Ishikawa (cell line): ENCODE data around the gene ZNF426.

Experiments used
- CEBPB ChIP-seq: IDR thresholded peaks from 2 replicates; pipeline ENCODE4 v1.6.1; 2012
- CREB1 ChIP-seq: IDR thresholded peaks from 2 replicates; pipeline ENCODE4 v1.6.1; 2012; ENCODE audit warnings: low read depth
- EGR1 ChIP-seq: IDR thresholded peaks from 2 replicates; pipeline ENCODE4 v1.6.1; 2012
- EP300 ChIP-seq: IDR thresholded peaks from 2 replicates; pipeline ENCODE4 v1.6.1; 2012; ENCODE audit warnings: borderline replicate concordance
- FOXM1 ChIP-seq: IDR thresholded peaks from 2 replicates; pipeline ENCODE4 v1.6.1; 2012; ENCODE audit warnings: low read depth, borderline replicate concordance
- MAX ChIP-seq: IDR thresholded peaks from 2 replicates; pipeline ENCODE4 v1.6.1; 2012
- NFIC ChIP-seq: IDR thresholded peaks from 2 replicates; pipeline ENCODE4 v1.6.1; 2012
- RAD21 ChIP-seq: IDR thresholded peaks from 2 replicates; pipeline ENCODE4 v1.6.1; 2012; ENCODE audit warnings: low read depth
- REST ChIP-seq: IDR thresholded peaks from 2 replicates; pipeline ENCODE4 v1.6.1; 2012; ENCODE audit warnings: low read depth, mild to moderate bottlenecking
- TAF1 ChIP-seq: IDR thresholded peaks from 2 replicates; pipeline ENCODE4 v1.6.1; 2012; ENCODE audit warnings: low read depth, mild to moderate bottlenecking
- TCF12 ChIP-seq: IDR thresholded peaks from 2 replicates; pipeline ENCODE4 v1.6.1; 2012; ENCODE audit warnings: low read depth
- TEAD4 ChIP-seq: IDR thresholded peaks from 2 replicates; pipeline ENCODE4 v1.6.1; 2012
- USF1 ChIP-seq: IDR thresholded peaks from 2 replicates; pipeline ENCODE4 v1.6.1; 2012
- YY1 ChIP-seq: IDR thresholded peaks from 2 replicates; pipeline ENCODE4 v1.6.1; 2012; ENCODE audit warnings: low read depth
- ZBTB7A ChIP-seq: IDR thresholded peaks from 2 replicates; pipeline ENCODE4 v1.6.1; 2012; ENCODE audit warnings: low read depth

The ZNF426 gene

GRCh38 chr19:9523885-9524474 lies 14.5 kb downstream of the ZNF426 start:
- TF ChIP-seq EGR1 (no peak), TEAD4 (0 out of 2 replicates have a peak, but pooled peaks have one; percentile 12), FOXM1 (no peak), YY1 (no peak), CEBPB (no peak), ZBTB7A (no peak), NFIC (no peak), RAD21 (no peak), MAX (no peak), TCF12 (0 out of 2 replicates have a peak, but pooled peaks have one; percentile 23), EP300 (no peak), REST (no peak), TAF1 (no peak), CREB1 (no peak)

- TF ChIP-seq TAF1 (no peak), TEAD4 (no peak), RAD21 (no peak), NFIC (no peak), TCF12 (no peak), YY1 (no peak), MAX (no peak), FOXM1 (no peak), USF1 (no peak), CEBPB (no peak), CREB1 (no peak)
Measured at GRCh38 chr19:9507285-9507684, 31.2 kb downstream of the ZNF426 start.

- TF ChIP-seq TAF1 (no peak), RAD21 (no peak), TEAD4 (no peak), CREB1 (no peak), EP300 (no peak), TCF12 (no peak), USF1 (no peak), ZBTB7A (no peak), EGR1 (no peak), CEBPB (no peak), REST (no peak), YY1 (no peak), MAX (no peak), FOXM1 (no peak), NFIC (no peak)
Measured at GRCh38 chr19:9500796-9501195, 37.6 kb downstream of the ZNF426 start.

- no peak for TF ChIP-seq MAX
- no peak for TF ChIP-seq FOXM1
- TF ChIP-seq EP300, result no peak
- no peak for TF ChIP-seq EGR1
- no peak for TF ChIP-seq TCF12
- TF ChIP-seq CREB1, result no peak
- no peak for TF ChIP-seq YY1
- TF ChIP-seq TEAD4, result no peak
- no peak for TF ChIP-seq TAF1
- no peak for TF ChIP-seq ZBTB7A
- no peak for TF ChIP-seq RAD21
- no peak for TF ChIP-seq CEBPB
- TF ChIP-seq NFIC, result no peak
- no peak for TF ChIP-seq USF1
Measured at GRCh38 chr19:9498183-9498902, 40.1 kb downstream of the ZNF426 start, which contains the start of gene ZNF560. Gene ZNF560, minus strand, starts transcription at chr19:9498616. Its CDS starts 23,303 bp downstream, at chr19:9475313.
